Measurements from ENCODE around the gene MAFG.
A peak's percentile ranks its signal among the peaks of the same experiment; 100 is the strongest.

DNA sequence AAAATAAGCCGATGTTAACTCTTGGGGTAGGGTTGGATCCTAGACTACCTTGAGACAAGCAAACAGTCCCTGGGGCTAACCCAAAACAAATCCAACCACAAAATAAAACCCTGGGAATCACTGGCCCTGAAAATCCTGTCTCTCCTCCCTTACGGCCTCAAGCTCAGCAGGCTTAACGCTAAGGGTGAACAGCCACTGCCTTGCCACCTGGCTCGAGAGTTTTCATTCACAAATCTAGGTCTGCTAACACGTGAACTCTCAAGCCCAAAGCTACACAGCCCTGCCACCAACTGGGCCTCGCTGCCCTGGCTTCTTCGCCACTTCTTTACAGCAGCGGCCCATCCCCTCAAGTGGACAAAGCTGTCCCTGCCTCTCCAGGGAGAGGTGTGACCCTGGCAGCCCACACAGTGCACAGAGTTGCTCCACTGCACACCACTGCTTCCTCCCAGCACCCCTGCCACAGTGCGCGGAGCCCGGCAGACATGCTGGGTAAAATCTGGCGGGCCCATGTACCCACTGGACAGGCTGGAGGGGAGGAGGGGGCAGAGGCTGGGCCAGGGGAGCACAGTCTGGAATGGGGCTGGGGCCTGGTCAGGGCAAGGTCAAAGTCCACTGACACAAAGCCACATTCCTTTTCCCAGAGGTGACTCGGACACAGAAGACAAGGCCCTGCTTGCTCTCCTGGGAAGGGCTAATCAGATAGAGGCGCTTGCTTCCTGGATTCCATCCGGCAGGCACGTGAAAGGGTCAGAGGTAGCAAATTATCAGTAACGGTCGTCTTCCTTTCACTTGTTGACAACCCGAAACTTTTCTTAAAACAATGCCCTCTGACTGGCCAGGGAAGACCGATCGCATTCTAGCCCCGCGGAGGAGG, 17.3 kb downstream of the MAFG start:
- TF ChIP-seq, protein P1, sequence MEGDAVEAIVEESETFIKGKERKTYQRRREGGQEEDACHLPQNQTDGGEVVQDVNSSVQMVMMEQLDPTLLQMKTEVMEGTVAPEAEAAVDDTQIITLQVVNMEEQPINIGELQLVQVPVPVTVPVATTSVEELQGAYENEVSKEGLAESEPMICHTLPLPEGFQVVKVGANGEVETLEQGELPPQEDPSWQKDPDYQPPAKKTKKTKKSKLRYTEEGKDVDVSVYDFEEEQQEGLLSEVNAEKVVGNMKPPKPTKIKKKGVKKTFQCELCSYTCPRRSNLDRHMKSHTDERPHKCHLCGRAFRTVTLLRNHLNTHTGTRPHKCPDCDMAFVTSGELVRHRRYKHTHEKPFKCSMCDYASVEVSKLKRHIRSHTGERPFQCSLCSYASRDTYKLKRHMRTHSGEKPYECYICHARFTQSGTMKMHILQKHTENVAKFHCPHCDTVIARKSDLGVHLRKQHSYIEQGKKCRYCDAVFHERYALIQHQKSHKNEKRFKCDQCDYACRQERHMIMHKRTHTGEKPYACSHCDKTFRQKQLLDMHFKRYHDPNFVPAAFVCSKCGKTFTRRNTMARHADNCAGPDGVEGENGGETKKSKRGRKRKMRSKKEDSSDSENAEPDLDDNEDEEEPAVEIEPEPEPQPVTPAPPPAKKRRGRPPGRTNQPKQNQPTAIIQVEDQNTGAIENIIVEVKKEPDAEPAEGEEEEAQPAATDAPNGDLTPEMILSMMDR (IDR thresholded peaks at IDR 0.05) = no peak
- peak; percentile 11 for TF ChIP-seq POLR2A (IDR thresholded peaks at IDR 0.05)
